ENCODE data around the gene RIPK4. TPM values are rescaled to one million over a fixed set of nuclear protein-coding genes. Genes with fewer than 3 reads are reported as not detected.

RIPK4 gene
- total and polyA plus RNA-seq, 9 donors = 0.08 to 12.4 (median 0.90) TPM

GRCh38 chr21:41767606-41768436, 969 bp upstream of the RIPK4 start:
- Histone ChIP-seq H3K36me3 (no peaks in the 10 kb centered on the region), H3K4me1 (ENCODE audit: insufficient read depth) (no peaks in the 10 kb centered on the region), H3K27me3 (no peaks in the 10 kb centered on the region), H3K27ac (no peak overlapping the region), H3K9me3 (no peaks in the 10 kb centered on the region), H3K4me3 (no peak overlapping the region)
- TF ChIP-seq, protein P1, sequence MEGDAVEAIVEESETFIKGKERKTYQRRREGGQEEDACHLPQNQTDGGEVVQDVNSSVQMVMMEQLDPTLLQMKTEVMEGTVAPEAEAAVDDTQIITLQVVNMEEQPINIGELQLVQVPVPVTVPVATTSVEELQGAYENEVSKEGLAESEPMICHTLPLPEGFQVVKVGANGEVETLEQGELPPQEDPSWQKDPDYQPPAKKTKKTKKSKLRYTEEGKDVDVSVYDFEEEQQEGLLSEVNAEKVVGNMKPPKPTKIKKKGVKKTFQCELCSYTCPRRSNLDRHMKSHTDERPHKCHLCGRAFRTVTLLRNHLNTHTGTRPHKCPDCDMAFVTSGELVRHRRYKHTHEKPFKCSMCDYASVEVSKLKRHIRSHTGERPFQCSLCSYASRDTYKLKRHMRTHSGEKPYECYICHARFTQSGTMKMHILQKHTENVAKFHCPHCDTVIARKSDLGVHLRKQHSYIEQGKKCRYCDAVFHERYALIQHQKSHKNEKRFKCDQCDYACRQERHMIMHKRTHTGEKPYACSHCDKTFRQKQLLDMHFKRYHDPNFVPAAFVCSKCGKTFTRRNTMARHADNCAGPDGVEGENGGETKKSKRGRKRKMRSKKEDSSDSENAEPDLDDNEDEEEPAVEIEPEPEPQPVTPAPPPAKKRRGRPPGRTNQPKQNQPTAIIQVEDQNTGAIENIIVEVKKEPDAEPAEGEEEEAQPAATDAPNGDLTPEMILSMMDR (IDR thresholded peaks at IDR 0.05) = no peak
- TF ChIP-seq EP300 (IDR thresholded peaks at IDR 0.05) = no peak
- 7 to 12% (median 8%) methylated on average over 26 of the region's 26 CpGs for WGBS, 3 donors
- DNase-seq = no peak
- intact Hi-C loops (cut with DNase I) = no loop called here

- peak overlapping the region in 1 of 2 donors; percentile 16 for H3K27ac ChIP-seq
- H3K36me3 ChIP-seq = no peaks in the 10 kb centered on the region
- H3K4me3 ChIP-seq = peak overlapping the region; percentile 23
- H3K4me1 ChIP-seq (ENCODE audit: insufficient read depth) = no peaks in the 10 kb centered on the region
- intact Hi-C loops (cut with DNase I) = no loop called here
- no peak for TF ChIP-seq EP300 (IDR thresholded peaks at IDR 0.05)
- TF ChIP-seq, protein P1 (IDR thresholded peaks at IDR 0.05) = no peak
- TF ChIP-seq POLR2A (IDR thresholded peaks at IDR 0.05) = no peak
- DNase-seq = no peak
- no peaks in the 10 kb centered on the region for H3K9me3 ChIP-seq
- WGBS, 3 donors = 5 to 10% (median 9%) methylated on average over 72 to 88 of the region's 88 CpGs
- H3K27me3 ChIP-seq = no peaks in the 10 kb centered on the region
These were observed 624 bp downstream of the RIPK4 start for GRCh38 chr21:41765973-41766882.

GRCh38 chr21:41765420-41765821, 1.4 kb downstream of the RIPK4 start:
- H3K4me3 ChIP-seq = no peak overlapping the region
- H3K27me3 ChIP-seq = no peaks in the 10 kb centered on the region
- no peak for TF ChIP-seq POLR2A (IDR thresholded peaks at IDR 0.05)
- TF ChIP-seq, protein P1 (IDR thresholded peaks at IDR 0.05) = no peak
- TF ChIP-seq EP300 (IDR thresholded peaks at IDR 0.05) = no peak
- no peaks in the 10 kb centered on the region for H3K4me1 ChIP-seq (ENCODE audit: insufficient read depth)
- intact Hi-C loops (cut with DNase I) = no loop called here
- no peaks in the 10 kb centered on the region for H3K36me3 ChIP-seq
- H3K27ac ChIP-seq = no peak overlapping the region
- DNase-seq = no peak
- WGBS, 3 donors = 77 to 82% (median 81%) methylated on average over 11 of the region's 11 CpGs
- no peaks in the 10 kb centered on the region for H3K9me3 ChIP-seq

DNA sequence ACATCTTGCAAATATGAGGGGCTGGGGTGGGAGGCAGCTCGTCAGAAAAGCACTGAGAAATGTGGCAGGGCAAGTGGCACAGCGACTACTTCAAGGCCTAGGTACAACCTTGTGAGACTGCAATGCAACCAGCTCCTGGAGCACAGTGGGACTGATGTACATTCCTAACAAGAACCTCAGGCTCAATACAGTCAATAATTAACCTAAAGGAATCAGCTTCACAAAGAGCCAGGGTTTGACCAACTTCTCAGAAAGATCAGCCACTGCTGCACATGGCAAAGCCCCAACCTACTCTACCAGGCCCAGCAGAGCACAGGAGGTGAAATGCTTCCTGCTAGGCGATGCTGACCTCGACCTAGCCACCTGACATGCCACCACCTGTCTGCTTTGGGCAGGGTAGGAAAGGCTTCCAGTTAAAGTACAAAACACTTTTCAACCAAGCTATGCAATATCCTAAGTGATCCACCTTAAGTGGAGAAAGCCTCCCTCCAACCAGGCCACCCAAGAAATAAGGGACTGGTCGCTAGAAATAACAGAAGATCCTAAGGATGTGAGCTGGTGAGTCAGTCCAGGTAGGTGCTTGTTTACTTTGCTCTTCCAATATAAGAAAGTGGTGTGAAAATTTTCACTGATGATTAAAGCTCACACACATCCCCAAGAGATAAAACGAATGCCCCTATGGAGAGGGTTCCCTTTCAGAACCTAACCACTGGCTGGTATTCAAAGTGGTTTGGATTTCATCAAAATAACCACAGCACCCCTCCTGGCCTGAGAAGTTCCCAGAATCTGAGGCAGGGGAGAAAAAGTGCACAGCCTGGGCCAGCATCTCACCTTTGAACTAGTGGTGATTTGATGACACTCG, 2.1 kb downstream of the RIPK4 start:
- Histone ChIP-seq H3K9me3 (no peaks in the 10 kb centered on the region), H3K27ac (no peak overlapping the region), H3K4me1 (ENCODE audit: insufficient read depth) (no peaks in the 10 kb centered on the region), H3K4me3 (no peak overlapping the region), H3K27me3 (no peaks in the 10 kb centered on the region), H3K36me3 (no peaks in the 10 kb centered on the region)
- intact Hi-C loops (cut with DNase I) = no loop called here
- no peak for TF ChIP-seq EP300 (IDR thresholded peaks at IDR 0.05)
- TF ChIP-seq, protein P1 (IDR thresholded peaks at IDR 0.05) = no peak
- TF ChIP-seq POLR2A (IDR thresholded peaks at IDR 0.05) = no peak
- 83 to 90% (median 89%) methylated on average over 7 of the region's 7 CpGs for WGBS, 3 donors
- DNase-seq = no peak

Data from ovary (tissue), 9 donors.